AG09319 (cell line): ENCODE data around the gene SLC9A3.

Source experiments
- DNase-seq: peaks from one replicate; pipeline ENCODE4 v3.0.0-alpha.2; 2010; ENCODE audit warnings: low read depth; ENCODE audit errors: extremely low read depth
- CTCF ChIP-seq: IDR thresholded peaks from 2 replicates; pipeline ENCODE4 v1.5.1; 2011; ENCODE audit warnings: low read depth, mild to moderate bottlenecking, inconsistent platforms, low read length, moderate library complexity

The SLC9A3 gene

DNA sequence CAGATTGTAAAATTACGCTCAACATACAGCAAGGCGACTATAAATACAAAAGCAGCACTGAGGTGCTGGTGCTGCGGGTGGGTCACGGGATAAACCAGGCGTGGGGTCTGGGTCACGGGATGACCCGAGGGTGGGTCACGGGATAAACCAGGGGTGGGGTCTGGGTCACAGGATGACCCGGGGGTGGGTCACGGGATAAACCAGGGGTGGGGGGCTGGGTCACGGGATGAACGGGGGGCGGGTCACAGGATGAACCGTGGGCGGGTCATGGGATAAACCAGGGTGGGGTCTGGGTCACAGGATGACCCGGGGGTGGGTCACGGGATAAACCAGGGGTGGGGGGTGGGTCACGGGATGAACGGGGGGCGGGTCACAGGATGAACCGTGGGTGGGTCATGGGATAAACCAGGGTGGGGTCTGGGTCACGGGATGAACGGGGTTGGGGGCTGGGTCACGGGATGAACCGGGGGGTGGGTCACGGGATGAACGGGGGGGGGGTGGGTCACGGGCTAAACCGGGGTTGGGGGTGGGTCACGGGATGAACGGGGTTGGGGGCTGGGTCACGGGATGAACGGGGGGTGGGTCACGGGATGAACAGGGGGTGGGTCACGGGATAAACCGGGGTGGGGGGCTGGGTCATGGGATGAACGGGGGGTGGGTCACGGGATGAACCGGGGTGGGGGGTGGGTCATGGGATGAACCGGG lies 30.2 kb upstream of the SLC9A3 start:
- DNase-seq = no peak
- no peak for TF ChIP-seq CTCF

- no peak for DNase-seq
These were observed 29.6 kb upstream of the SLC9A3 start for GRCh38 chr5:553874-554273.

DNA sequence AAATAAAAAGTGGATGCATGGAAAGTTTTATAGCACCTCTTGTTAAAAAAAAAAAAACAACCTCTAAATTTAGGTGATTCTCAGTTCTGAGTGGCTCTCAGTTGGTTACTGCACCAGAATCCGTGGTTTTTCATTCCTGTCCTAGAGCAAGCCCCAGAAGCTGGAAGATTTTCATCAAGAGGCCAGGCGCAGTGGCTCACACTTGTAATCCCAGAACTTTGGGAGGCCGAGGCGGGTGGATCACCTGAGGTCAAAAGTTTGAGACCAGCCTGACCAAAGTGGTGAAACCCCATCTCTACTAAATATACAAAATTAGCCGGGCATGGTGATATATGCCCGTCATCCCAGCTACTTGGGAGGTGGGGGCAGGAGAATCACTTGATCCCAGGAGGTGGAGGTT lies 27.2 kb upstream of the SLC9A3 start:
- DNase-seq = no peak
- no peak for TF ChIP-seq CTCF

More at GRCh38 chr5:553874-554273, 29.6 kb upstream of the SLC9A3 start:
- TF ChIP-seq CTCF = no peak

- no peak for DNase-seq
- no peak for TF ChIP-seq CTCF
These were observed 25.0 kb upstream of the SLC9A3 start for GRCh38 chr5:549229-549628.

DNA sequence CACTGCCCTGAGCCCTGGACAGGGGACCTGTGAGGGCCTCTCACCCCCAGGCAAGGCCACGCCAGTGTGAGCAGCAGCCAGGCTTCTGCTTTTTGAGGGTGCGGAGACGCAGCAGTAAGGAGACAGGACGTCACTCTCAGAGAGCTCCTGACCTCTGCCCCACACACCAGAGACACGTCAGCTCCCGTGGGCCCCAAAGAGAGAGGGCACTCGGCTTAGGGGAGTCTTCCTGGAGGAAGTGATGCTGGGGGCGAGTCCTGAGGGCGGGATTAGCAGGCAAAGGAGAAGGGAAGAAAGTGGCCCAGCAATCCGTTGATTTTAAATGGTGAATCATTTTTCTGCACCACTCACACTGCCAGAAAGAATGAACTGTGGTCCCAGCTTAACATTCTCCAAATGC lies 24.0 kb upstream of the SLC9A3 start:
- TF ChIP-seq CTCF = no peak
- no peak for DNase-seq

GRCh38 chr5:547086-547924 lies 23.1 kb upstream of the SLC9A3 start:
- TF ChIP-seq CTCF = no peak
- DNase-seq = no peak

GRCh38 chr5:546376-546908 lies 22.2 kb upstream of the SLC9A3 start:
- no peak for DNase-seq
- no peak for TF ChIP-seq CTCF
